Stomach (tissue), 9 donors: ENCODE measurements around the gene TRANK1. TPM values are rescaled to one million over a fixed set of nuclear protein-coding genes. Genes with fewer than 3 reads are reported as not detected.

Experiments used
- DNase-seq, 2 donors: peaks; one replicate each; pipeline versions ENCODE4 v3.0.0 to v3.0.0-alpha.2; 2013 to 2019
- H3K27ac ChIP-seq, 5 donors: fragments of 200-600 bp in 4 of 5; sonication (generic) in 4 of 5; one replicate each; pipeline ENCODE4 v1.5.1; 2013 to 2019; ENCODE audit warnings: mild to moderate bottlenecking in 1 of 5, moderate library complexity in 1 of 5
- H3K27me3 ChIP-seq, 3 donors: fragments of 200-600 bp; sonication (generic); one replicate each; pipeline ENCODE4 v1.5.1; 2017 to 2019; ENCODE audit warnings: mixed run types in 1 of 3
- H3K36me3 ChIP-seq, 4 donors: fragments of 200-600 bp; sonication (generic); 1 replicate in 3 of 4; 2 replicates in 1 of 4; pipeline ENCODE4 v1.5.1; 2016 to 2019
- H3K4me1 ChIP-seq, 4 donors: fragments of 200-600 bp; sonication (generic); one replicate each; pipeline ENCODE4 v1.5.1; 2016 to 2019
- H3K4me3 ChIP-seq, 4 donors: fragments of 200-600 bp; sonication (generic) in 3 of 4; one replicate each; pipeline ENCODE4 v1.5.1; 2016 to 2019; ENCODE audit warnings: mild to moderate bottlenecking in 1 of 4
- H3K9me3 ChIP-seq, 4 donors: fragments of 200-600 bp; sonication (generic); one replicate each; pipeline ENCODE4 v1.5.1; 2016 to 2019
- CTCF ChIP-seq, 7 experiments: fragments of 450-650 bp in 4 of 7; fragments of 200-600 bp in 3 of 7; sonication (generic) in 3 of 7; IDR thresholded peaks; one replicate each; pipeline ENCODE4 v1.5.1; 2016 to 2019; ENCODE audit warnings: antibody characterized with exemption in 7 of 7, control low read depth in 2 of 7, mild to moderate bottlenecking in 1 of 7
- POLR2A ChIP-seq, 4 donors: fragments of 450-650 bp; IDR thresholded peaks; one replicate each; pipeline ENCODE4 v1.6.1; 2016; ENCODE audit warnings: antibody characterized with exemption in 4 of 4, control low read depth in 2 of 4, mild to moderate bottlenecking in 1 of 4, moderate library complexity in 1 of 4
- POLR2AphosphoS5 ChIP-seq, 3 donors: sonication (generic); formaldehyde crosslinking; IDR thresholded peaks; one replicate each; pipeline ENCODE4 v1.6.1; 2016; ENCODE audit warnings: antibody characterized with exemption in 3 of 3
- WGBS, 5 donors: extraction: QIAGEN DNeasy Blood & Tissue Kit in 3 of 5; methylation state at CpG; one replicate each; pipeline versions ENCODE4 v1.1.5 to v1.1.7; 2013 to 2018; 5-methylcytosine and 5-hydroxymethylcytosine counted together
- intact Hi-C: fragments of 100-400 bp; cut with DNase I; formaldehyde crosslinking; loops from one replicate; pipeline ENCODE4 v1.15.1; 2023; ENCODE audit warnings: low total_unique reads
- polyA plus RNA-seq, 3 donors: library from polyadenylated mRNA; stranded (reverse); fragments of 200-250 nt; gene quantifications; one replicate each; pipeline ENCODE4 v1.2.3, GENCODE V29; 2013
- small RNA-seq, 4 donors: library from RNA; depleted of rRNA; stranded (forward); fragments of <200 nt; gene quantifications; one replicate each; pipeline ENCODE3, GENCODE V24; 2016
- total RNA-seq, 5 donors: library from RNA; depleted of rRNA; stranded (reverse); fragments of >200 nt; gene quantifications; one replicate each; pipeline versions ENCODE4 v1.1.0 to v1.2.3, GENCODE V29; 2014 to 2016
- donor health status: healthy with polysubstance abuse.
- donor health status: Bipolar disorder and iron deficiency.
- donor health status: healthy.

TRANK1 gene
- total and polyA plus RNA-seq, 8 donors: 1.2 to 27.2 (median 6.4) TPM

- peaks cover 0 to 3% (median 0%) of the 10 kb centered on the region in 3 donors for H3K27me3 ChIP-seq
- H3K27ac ChIP-seq: no peak overlapping the region
- H3K4me3 ChIP-seq: no peak overlapping the region
- no peak for DNase-seq
- no peaks in the 10 kb centered on the region for H3K9me3 ChIP-seq
- H3K36me3 ChIP-seq: no peaks in the 10 kb centered on the region
- 70 to 83% (median 77%) methylated on average over 2 of the region's 2 CpGs for WGBS, 5 donors
- H3K4me1 ChIP-seq: peaks cover 0 to 5% (median 0%) of the 10 kb centered on the region in 4 donors
- intact Hi-C loops: no loop called here
- no peak for TF ChIP-seq POLR2AphosphoS5 (IDR thresholded peaks at IDR 0.05)
- TF ChIP-seq POLR2A (IDR thresholded peaks at IDR 0.05): no peak
- no peak for TF ChIP-seq CTCF (IDR thresholded peaks at IDR 0.05)
These were observed 167.2 kb downstream of the TRANK1 start for GRCh38 chr3:36777424-36778218.

Small RNAs within 50 kb of the gene (small RNA-seq; reads per million reads assigned to genes)
- 0 reads per million in 4 donors for gene RNU6ATAC4P

Other genes starting within 250 kb of the TRANK1 start
- gene DCLK3, start 180.5 kb downstream of the TRANK1 start, total RNA-seq: under 1 TPM in 2 of 5 donors, not detected in 3; 0.45 to 0.92 TPM
- not detected for gene DCLK3, start 180.5 kb downstream of the TRANK1 start, polyA plus RNA-seq
- 10 to 100 TPM in 4 of 5 donors, 1 to 10 TPM in 1; 4.9 to 37.3 (median 13.2) TPM for gene EPM2AIP1, start 48.1 kb upstream of the TRANK1 start, total RNA-seq
- 1 to 10 TPM; 2.4 to 4.5 (median 2.6) TPM for gene EPM2AIP1, start 48.1 kb upstream of the TRANK1 start, polyA plus RNA-seq
- gene MLH1, start 48.5 kb upstream of the TRANK1 start, total RNA-seq: 100 to 1,000 TPM in 1 of 5 donors, 10 to 100 TPM in 3, 1 to 10 TPM in 1; 6.4 to 129 (median 60.7) TPM
- gene MLH1, start 48.5 kb upstream of the TRANK1 start, polyA plus RNA-seq: 10 to 100 TPM; 13.2 to 17.6 (median 13.7) TPM
- 100 to 1,000 TPM in 2 of 5 donors, 10 to 100 TPM in 3; 32.1 to 131 (median 50.1) TPM for gene LRRFIP2, start 229.5 kb upstream of the TRANK1 start, total RNA-seq
- gene LRRFIP2, start 229.5 kb upstream of the TRANK1 start, polyA plus RNA-seq: 10 to 100 TPM; 25.9 to 33.5 (median 30.6) TPM